AG04449 (cell line): ENCODE results near the gene CDK1.

Source experiments
- CTCF ChIA-PET: fragments of 350-600 bp; formaldehyde crosslinking; extraction: SDS; loops from one replicate; lab custom pipeline; 2021; ENCODE audit warnings: antibody characterized with exemption; lab: Yijun Ruan, JAX
- POLR2A ChIA-PET: fragments of 400-600, 350-600 bp; formaldehyde crosslinking; extraction: SDS; loops from one replicate; lab custom pipeline; 2020; ENCODE audit warnings: antibody characterized with exemption, inconsistent platforms; lab: Yijun Ruan, JAX
- DNase-seq: peaks from one replicate; pipeline ENCODE4 v3.0.0-alpha.2; 2010; ENCODE audit warnings: low read depth, low spot score
- H3K4me3 ChIP-seq: 2 replicates; pipeline ENCODE4 v1.5.1; 2011; ENCODE audit warnings: low read depth, mild to moderate bottlenecking, control low read depth, low read length
- CTCF ChIP-seq: IDR thresholded peaks from one replicate; pipeline ENCODE4 v1.5.1; 2011; ENCODE audit warnings: mild to moderate bottlenecking, moderate library complexity, low read length, control low read depth, inconsistent platforms; ENCODE audit not compliant: insufficient read depth; ENCODE audit errors: missing control alignments

Gene CDK1

GRCh38 chr10:60803433-60803832 lies 25.2 kb downstream of the CDK1 start:
- CTCF ChIA-PET, result interaction anchor here (0.7 to 0.9 kb wide), 2 partner anchors 9 to 481 kb away, joined by 3 read pairs; no protein-coding TSS in a partner anchor
- no peak for TF ChIP-seq CTCF
- no peak for DNase-seq
- no peak overlapping the region for H3K4me3 ChIP-seq
- POLR2A ChIA-PET, result no interaction called here

DNA sequence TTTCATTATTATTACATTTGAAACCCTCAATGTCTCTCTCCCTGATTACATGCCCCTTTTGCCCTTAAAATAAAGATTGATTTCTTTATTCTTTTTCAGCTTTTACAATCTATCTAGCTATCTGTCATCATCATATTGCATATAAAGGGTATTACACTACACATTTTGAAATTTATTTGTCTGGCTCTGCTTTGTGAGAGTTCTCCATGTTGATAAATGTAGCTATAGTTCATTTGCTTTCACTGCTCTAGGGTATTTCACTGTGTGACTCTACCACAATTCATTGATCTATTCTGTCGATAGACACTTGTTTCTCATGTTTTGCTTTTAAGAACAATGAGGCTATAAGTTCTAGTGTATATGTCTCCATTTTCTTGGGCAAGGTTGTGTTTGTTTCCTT lies 25.6 kb downstream of the CDK1 start:
- no peak overlapping the region for H3K4me3 ChIP-seq
- TF ChIP-seq CTCF, result no peak
- CTCF ChIA-PET, result interaction anchor here (0.7 to 0.9 kb wide), 2 partner anchors 10 to 480 kb away, joined by 3 read pairs; no protein-coding TSS in a partner anchor
- no peak for DNase-seq
- POLR2A ChIA-PET, result no interaction called here

DNA sequence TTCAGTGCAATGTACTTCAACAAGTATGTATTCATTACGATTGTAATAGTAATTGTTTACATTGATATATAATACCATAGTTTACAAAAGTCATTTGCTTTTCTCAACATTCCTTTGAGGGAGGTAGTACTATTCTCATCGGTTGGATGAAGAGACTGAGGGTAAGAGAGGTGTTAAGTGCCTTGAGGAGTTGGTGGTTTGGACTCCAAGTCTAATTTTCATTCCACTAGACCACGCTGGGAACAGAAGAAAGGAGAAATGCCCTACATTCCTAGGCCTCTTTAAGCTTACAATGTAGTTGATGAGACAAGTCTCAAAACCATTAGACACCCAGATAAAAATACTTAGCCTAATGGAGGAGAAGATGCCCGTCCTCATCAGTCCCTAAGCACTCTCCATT lies 28.6 kb downstream of the CDK1 start:
- ChIA-PET CTCF (no interaction called here), POLR2A (no interaction called here)
- TF ChIP-seq CTCF, result no peak
- DNase-seq, result no peak
- H3K4me3 ChIP-seq, result no peak overlapping the region

DNA sequence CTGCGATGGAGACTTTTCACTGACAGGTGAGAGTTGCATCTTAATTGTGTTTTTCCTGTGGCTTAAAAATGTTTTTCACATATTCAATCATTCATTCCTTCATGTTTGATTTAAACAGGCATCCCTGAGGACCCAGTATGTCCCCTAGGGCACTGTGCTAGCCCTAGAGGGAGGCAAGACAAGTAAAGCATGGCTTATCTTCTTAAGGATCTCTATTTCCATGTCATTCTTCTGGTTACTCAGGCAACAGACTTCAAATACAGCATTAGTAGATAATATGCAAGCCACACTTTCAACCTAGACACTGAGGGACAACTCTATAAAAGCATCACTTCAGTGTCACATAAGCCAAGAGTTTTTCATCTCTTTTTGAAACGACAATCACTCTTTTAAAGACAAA lies 29.2 kb downstream of the CDK1 start:
- TF ChIP-seq CTCF, result no peak
- ChIA-PET POLR2A (no interaction called here), CTCF (interaction anchor here (0.7 kb wide), 1 partner anchor 39 kb away, joined by 3 read pairs; no protein-coding TSS in a partner anchor)
- H3K4me3 ChIP-seq, result no peak overlapping the region
- DNase-seq, result no peak

DNA sequence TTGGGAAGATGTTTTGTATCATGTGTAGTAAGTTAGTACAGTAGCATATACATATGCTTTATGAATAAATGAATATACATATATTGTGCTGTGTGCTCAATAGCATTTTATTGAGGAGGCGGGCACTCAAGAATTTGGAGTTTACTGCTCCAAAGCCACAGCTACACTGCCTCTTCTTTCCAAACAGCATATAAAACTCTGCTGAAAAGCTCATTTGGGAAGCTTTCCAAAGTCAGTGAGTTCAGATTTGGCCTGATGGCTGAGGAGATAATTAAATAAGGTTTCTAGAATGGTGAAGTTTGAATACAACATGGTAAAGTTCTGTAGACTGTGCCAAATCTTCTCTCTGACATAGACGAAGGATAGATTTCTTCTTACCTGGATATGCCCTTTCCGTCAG lies 29.8 kb downstream of the CDK1 start:
- ChIA-PET POLR2A (no interaction called here), CTCF (interaction anchor here (0.7 to 1.4 kb wide), 3 partner anchors 13 to 333 kb away, joined by 3 to 4 read pairs (median 4); no protein-coding TSS in a partner anchor)
- no peak for TF ChIP-seq CTCF
- H3K4me3 ChIP-seq, result no peak overlapping the region
- no peak for DNase-seq

DNA sequence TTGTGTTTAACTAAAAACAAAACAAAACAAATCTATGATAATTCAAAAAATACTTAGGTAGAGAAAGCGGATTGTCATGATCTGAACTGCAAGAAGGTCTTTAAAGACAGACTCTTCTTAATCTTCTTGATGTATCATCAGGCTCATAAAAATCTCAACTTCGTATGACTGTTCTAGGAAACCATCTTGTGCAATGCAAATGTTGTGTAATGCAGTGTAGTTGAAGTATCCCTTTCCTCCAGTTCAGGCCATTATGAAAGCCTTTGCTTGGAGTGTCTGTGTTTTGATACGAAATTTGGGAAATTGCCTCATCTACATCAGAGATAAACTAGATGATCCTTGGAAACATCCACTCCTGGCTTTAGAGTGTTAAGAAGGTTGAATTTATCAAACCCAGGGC lies 30.9 kb downstream of the CDK1 start:
- no peak for TF ChIP-seq CTCF
- H3K4me3 ChIP-seq, result no peak overlapping the region
- ChIA-PET POLR2A (no interaction called here), CTCF (interaction anchor here (1.2 to 1.4 kb wide), 3 partner anchors 9 to 332 kb away, joined by 3 to 4 read pairs (median 4); no protein-coding TSS in a partner anchor)
- DNase-seq, result no peak
